ENCODE results near the gene RNF187. TPM values are rescaled to one million over a fixed set of nuclear protein-coding genes. Genes with fewer than 3 reads are reported as not detected.

Gene RNF187
- total RNA-seq, 1 donor from 2014 or later, result 112 TPM

GRCh38 chr1:228459091-228459993 is 27.8 kb upstream of the RNF187 start:
- intact Hi-C loops (cut with micrococcal nuclease), result loop anchor here (5.0 kb wide), 3 partner anchors 897 to 1048 kb away; partner anchors contain the start of genes NUP133 and ZNF678

GRCh38 chr1:228460821-228461220 is 26.4 kb upstream of the RNF187 start:
- intact Hi-C loops (cut with micrococcal nuclease), result loop anchor here (10.0 kb wide), 3 partner anchors 726 to 1726 kb away; partner anchors contain the start of genes ITPKB, JMJD4, SNAP47 and TAF5L

GRCh38 chr1:228462560-228462959 is 24.6 kb upstream of the RNF187 start:
- intact Hi-C loops (cut with micrococcal nuclease), result loop anchor here (10.0 kb wide), 3 partner anchors 728 to 1728 kb away; partner anchors contain the start of genes ITPKB, JMJD4, SNAP47 and TAF5L

DNA sequence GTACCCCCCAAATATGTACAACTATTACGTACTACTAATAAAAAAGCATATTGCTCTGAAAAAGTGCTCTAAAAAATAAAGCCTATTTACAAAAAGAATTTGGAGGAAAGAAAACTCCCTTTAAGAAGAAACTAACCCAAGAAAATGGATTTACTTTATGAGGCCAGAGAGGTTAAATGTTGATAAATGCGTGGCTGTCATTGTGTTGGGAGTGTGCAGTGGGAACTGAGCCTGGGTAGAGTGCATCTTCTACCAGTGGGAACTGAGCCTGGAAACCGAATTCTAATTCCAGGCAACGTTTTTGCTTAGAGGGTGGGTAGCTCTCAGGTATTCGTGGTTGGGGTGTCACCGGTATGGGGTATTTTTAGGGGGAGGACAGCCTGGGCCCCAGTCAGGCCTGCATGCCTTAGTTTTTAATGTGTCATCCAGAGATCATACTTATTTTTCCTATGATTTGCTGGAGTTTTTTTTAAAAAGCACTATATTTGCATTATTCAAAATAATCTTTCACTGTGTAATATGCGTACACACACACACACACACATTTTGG is 24.1 kb upstream of the RNF187 start:
- intact Hi-C loops (cut with micrococcal nuclease), result loop anchor here (1.0 to 10.0 kb wide), 4 partner anchors 323 to 1728 kb away; partner anchors contain the start of genes GUK1, ITPKB, JMJD4 and SNAP47

DNA sequence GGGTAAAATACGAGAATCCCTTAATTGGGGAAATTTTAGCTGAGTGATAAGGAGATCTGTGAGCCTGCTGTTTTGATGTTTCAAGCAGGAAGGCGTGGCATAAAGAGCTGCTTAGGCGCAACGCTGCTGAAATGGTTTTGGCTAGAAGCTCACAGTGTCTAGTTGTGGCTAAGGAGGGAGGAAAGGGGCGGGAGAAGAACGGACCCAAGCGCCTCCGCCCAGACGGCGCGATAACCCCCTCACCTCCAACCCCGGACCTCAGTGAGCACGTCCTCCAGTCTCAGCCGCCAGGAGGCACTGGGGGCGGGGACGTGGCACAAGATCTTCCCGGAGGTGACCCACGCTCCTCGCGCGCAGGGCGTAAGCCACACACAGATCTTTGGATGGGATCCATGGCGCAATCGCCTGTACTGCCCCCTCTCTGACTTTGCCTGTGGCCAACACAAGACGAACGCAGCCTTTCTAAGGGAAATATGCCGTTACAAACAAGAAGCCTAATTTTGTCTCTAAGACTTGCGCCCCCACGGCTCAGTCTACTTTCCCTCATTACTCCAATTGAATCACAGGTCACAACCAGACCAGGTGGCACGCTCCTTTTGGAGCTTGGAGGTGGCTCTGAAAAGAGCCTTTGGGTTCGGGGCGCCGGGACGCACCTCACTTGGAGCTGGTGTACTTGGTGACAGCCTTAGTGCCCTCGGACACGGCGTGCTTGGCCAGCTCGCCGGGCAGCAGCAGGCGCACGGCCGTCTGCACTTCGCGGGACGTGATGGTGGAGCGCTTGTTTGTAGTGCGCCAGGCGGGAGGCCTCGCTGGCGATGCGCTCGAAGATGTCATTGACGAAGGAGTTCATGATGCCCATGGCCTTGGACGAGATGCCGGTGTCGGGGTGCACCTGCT is 23.4 kb upstream of the RNF187 start:
- intact Hi-C loops (cut with micrococcal nuclease), result loop anchor here (1.0 to 10.0 kb wide), 14 partner anchors 8 to 1729 kb away; partner anchors contain the start of genes ABCB10, ARF1, CCSAP and GUK1

DNA sequence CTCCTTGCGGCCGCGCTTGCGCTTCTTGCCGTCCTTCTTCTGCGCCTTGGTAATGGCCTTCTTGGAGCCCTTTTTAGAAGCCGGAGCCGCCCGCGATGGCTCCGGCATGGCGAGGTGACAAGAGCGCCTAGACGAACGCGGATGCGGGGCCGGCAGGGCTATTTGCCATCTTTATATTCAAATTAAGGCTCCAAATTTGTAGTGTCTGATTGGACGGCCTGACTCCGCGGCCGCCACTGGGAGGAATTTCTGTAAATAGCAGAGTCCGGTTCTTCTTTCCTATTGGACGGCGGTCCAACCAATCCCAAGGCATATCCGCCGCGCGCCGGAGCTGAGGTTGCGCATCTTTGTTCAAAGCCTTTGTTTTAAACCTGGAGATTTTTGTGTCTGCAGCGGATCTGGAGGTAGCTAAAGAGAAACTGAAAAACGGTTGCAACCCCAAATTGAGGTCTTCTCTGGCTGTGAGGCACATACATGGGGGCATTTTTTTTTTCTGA is 22.6 kb upstream of the RNF187 start:
- intact Hi-C loops (cut with micrococcal nuclease), result loop anchor here (1.0 to 10.0 kb wide), 13 partner anchors 8 to 1730 kb away; partner anchors contain the start of genes ABCB10, ARF1, CCSAP and ITPKB

GRCh38 chr1:228465141-228465540 is 22.0 kb upstream of the RNF187 start:
- intact Hi-C loops (cut with micrococcal nuclease), result loop anchor here (1.0 to 10.0 kb wide), 8 partner anchors 8 to 1730 kb away; partner anchors contain the start of genes ABCB10, CCSAP, ITPKB and JMJD4

DNA sequence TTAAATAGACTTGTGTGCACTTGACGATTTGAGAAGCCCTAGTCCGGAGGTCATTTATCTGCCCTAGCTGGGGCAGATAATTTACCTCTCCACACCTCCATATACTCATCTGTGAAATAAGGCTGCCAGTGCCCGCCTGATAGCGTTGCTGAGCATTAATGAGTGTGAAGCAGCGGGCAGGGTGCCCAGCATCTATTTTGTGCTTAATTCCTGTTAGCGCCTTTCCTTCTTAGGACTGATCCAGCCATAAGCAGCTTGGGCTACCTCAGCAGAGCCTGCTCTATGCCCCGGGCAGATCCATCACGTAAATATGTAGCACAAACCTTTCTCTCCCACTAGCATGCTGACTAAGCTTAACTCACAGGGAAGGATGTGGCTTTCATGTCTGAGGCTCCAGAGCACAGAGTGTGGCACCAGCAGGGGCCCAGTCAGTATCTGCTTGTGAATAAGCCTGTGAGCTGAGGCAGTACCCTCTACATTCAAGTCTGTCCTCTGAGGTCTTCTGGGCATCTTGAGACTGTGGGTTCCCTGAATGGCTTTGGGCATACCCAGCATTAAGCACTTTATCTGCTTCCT is 21.5 kb upstream of the RNF187 start:
- intact Hi-C loops (cut with micrococcal nuclease), result loop anchor here (1.0 to 10.0 kb wide), 8 partner anchors 8 to 1731 kb away; partner anchors contain the start of genes ABCB10, CCSAP, ITPKB and JMJD4

GRCh38 chr1:228468188-228468587 is 19.0 kb upstream of the RNF187 start:
- intact Hi-C loops (cut with micrococcal nuclease), result loop anchor here (10.0 kb wide), 3 partner anchors 733 to 1733 kb away; partner anchors contain the start of genes ITPKB, JMJD4, SNAP47 and TAF5L

- intact Hi-C loops (cut with micrococcal nuclease), result loop anchor here (10.0 kb wide), 3 partner anchors 735 to 1735 kb away; partner anchors contain the start of genes ITPKB, JMJD4, SNAP47 and TAF5L
Observed at GRCh38 chr1:228469413-228470162, 17.6 kb upstream of the RNF187 start.

GRCh38 chr1:228471154-228471761 is 15.9 kb upstream of the RNF187 start:
- intact Hi-C loops (cut with micrococcal nuclease), result loop anchor here (1.0 kb wide), 2 partner anchors 15 to 30 kb away; no protein-coding TSS in a partner anchor

DNA sequence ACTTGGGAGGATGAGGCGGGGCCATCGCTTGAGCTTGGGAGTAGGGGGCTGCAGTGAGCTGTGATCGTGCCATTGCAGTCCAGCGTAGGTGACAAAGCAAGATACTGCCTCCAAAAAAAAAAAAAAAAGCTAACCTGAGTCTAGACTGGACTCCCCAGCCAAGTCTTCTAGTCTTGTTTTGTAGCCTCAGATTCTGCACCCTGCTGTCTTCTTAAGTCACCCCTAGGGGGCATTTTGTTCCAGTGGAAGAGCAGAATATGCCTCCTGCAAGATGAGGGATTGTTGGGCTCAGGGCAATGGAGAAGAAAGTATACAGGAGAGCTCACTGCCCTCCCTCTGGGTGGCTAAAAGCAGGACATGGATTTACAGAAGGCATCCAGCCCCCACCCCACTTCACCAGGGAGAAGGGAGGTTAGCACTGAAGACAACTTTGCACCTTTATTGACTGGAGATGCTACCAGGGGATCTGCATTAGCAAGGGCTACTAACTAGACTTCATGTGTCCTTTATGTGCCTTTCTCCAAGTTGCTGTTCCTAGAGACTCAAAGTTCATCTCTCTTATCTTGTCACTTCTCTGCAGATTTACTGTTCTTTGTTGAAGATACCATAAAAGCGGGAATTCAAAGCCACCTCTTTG is 15.3 kb upstream of the RNF187 start:
- intact Hi-C loops (cut with micrococcal nuclease), result loop anchor here (1.0 kb wide), 4 partner anchors 8 to 43 kb away; no protein-coding TSS in a partner anchor

- intact Hi-C loops (cut with micrococcal nuclease), result loop anchor here (1.0 kb wide), 2 partner anchors 8 to 43 kb away; no protein-coding TSS in a partner anchor
Observed at GRCh38 chr1:228472655-228473054, 14.5 kb upstream of the RNF187 start.

- intact Hi-C loops (cut with micrococcal nuclease), result no loop called here
Observed at GRCh38 chr1:228474507-228474906, 12.7 kb upstream of the RNF187 start.

DNA sequence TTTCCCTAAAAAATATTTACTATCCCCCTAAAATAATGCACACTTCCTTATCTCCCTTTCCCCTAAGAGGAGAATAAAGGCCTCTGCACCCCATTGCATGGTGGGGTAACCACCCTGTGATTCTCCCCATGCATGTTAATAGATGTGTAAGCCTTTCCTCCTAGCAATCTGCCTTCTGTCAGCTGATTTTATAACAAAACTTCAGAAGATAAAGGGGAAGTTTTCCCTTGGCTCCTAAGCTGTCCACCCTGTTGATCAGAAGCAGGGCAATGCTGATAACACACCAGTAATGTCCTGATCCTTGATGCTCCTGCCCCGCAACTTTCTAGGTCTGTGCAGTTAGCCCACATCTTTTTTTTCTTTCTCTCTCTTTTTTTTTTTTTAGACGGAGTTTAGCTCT is 11.4 kb upstream of the RNF187 start:
- intact Hi-C loops (cut with micrococcal nuclease), result no loop called here

DNA sequence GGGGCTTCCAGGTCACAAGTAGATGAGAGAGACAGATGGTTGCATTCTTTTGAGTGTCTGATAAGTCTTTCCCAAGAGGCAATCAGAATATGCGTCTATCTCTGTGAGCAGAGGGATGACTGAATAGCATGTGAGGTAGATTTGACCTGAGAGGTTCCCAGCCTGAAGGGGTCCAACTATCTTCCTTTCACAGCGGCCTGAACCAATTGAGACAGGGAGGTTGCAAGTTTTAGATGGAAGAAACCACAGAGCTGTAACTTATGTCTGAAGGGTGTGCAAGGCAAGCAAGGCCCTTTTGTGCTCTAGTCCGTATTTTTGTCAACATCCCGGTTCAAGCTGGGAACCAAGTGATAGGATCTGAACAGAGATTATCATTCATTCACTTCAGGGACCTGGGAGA is 9.9 kb upstream of the RNF187 start:
- intact Hi-C loops (cut with micrococcal nuclease), result no loop called here

DNA sequence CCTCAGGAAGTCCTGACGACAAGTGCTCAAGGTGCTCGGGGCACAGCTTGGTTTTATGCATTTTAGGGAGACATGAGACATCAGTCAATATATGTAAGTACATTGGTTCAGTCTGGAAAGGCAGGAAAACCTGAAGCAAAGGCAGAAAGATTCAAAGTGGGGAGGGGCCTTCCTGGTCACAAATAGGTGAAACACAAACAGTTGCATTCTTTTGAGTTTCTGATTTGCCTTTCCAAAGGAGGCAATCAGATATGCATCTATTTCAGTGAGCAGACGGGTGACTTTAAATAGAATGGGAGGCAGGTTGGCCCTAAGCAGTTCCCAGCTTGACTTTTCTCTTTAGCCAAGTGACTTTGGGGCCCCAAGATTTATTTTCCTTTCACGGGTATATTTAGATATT is 8.9 kb upstream of the RNF187 start:
- intact Hi-C loops (cut with micrococcal nuclease), result no loop called here
